ENCODE measurements around the gene GPR42.
"Not testable (repeated sequence)": the region's sequence is repeated elsewhere in the genome, so short reads cannot be mapped to it uniquely, and the experiment has no call there.

GPR42 gene

DNA sequence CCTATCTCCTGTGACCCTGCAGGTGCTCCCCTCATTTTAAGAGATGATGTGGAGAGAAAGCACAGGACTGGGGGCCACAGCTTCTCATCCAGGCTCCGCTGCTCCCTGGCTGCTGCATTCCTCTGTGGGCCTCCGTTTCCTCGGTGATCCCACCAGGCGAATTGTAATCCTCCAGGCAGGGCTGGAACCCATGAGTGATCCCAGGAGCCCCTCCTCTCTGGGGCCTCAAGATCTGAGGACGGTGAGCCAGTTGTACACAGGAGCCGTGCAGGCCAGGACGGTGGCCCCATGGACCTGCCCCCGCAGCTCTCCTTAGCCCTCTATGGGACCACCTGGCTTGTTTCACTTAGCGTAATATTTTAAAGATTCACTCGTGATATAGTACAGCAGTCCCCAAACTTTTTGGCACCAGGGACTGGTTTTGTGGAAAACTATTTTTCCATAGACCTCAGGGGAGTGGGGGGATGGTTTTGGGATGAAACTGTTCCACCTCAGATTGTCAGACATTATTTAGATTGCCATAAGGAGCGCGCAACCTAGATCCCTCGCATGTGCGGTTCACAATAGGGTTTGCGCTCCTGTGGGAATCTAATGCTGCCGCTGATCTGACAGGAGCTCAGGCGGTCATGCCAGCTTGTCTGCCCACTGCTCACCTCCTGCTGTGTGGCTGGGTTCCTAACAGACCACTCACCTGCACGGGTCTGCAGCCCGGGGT lies 7.0 kb upstream of the GPR42 start:
- DNase-seq: no peak

DNA sequence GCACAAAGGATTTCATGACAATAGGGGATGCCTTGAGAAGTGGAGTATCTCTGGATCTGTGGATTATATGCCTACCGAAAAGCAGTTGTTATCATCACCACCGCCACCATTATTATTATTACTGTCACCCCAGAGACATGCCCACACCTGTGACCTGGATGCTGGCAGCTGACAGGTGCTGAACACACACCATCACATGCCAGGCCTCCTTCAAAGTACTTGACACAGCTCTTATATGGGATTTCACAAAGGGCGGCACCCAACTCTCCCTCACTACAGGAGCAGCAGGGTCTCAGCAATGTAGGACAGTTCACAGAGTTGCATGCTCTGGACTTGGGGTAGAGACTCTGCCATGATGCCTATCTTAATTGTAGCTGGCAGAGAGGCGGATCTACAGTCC lies 5.6 kb upstream of the GPR42 start:
- no peak for DNase-seq

DNA sequence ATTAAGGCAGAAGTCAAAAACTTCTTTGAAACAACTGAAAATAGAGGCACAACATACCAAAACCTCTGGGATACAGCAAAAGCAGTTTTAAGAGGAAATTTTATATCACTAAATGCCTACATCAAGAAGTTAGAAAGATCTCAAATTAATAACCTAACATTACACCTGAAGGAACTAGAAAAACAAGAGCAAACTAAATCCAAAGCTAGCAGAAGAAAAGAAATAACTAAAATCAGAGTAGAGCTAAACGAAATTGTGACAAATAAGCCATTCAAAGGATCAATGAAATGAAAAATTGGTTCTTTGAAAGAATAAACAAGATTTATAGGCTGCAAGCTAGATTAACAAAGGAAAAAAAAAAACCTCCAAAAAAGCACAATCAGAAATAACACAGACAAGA lies 2.5 kb upstream of the GPR42 start:
- DNase-seq: no peak

DNA sequence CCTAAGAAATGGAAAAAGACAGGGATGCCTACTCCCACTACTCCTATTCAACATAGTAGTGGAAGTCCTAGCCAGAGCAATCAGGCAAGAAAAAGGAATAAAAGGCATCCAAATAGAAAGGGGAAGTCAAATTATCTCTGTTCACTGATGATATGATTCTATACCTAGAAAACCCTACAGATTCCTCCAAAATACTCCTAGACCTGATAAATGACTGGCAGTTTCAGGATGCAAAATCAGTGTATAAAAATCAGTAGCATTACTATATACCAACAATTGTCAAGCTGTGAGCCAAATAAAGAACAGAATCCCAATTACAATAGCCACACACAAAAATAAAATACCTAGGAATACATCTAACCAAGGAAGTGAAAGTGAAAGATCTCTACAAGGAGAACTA lies 1.3 kb upstream of the GPR42 start:
- DNase-seq: no peak

DNA sequence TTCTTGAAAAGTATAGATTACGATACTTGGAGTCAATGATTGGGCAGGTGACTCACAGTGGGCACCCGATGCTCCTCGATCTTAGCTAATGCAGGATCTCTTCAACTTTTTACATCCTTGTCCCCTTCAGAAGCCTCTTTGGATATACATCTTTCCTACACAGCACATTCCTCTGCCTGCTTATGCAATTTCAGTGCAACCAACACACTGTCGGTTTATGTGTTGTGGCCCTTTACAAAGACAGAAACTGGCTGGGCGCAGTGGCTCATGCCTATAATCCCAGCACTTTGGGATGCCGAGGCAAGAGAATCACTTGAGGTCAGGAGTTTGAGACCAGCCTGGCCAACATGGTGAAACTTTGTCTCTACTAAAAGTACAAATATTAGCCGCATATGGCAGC lies 2.6 kb downstream of the GPR42 start:
- no peak for DNase-seq

DNA sequence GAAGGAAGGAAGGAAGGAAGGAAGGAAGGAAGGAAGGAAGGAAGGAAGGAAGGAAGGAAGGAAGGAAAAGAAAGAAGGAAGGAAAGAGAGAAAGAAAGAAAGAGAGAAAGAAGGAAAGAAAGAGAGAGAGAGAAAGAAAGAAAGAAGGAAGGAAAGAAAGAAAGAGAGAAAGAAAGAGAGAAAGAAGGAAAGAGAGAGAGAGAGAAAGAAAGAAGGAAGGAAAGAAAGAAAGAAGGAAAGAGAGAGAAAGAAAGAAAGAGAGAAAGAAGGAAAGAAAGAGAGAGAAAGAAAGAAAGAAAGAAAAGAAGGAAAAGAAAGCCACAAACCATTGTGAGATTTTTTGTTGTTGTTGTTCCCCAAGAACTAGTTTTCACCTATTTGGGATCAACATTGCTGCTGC lies 3.2 kb downstream of the GPR42 start:
- not testable (repeated sequence) for DNase-seq

DNA sequence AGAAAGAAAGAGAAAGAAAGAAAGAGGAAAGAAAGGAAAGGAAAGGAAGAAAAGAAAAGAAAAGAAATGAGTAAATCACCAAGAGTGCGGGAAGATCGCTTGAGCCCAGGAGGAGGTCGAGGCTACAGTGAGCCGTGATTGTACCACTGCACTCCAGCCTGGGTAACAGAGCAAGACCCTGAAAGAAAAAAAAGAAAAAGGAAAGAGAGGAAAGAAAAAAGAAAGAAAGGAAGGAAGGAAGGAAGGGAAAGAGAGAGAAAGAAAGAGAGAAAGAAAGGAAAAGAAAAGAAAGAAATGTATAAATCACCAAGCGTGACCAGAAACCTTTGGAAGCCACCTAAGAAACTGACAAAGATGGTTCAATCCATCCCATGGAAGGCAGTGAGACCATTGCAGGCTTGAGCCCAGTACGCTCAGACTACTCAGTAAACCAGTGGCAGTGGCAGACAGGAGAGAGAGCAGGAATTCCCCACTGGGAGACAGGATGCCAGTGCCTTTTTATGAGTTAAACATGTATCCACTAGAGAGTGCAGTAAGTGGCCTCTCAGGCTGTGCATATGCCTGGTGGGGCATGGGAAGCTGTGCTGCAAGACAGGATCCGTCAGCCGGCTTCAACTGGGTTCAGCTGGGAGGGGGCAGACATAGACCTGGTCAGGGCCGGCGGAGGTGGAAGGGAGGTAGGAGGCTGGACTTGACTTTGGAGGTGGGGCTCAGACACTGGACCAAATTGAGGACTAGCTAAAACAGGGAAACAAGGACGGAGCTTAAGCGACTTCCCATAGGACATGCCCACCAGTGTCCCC lies 4.8 kb downstream of the GPR42 start:
- DNase-seq: no peak

DNA sequence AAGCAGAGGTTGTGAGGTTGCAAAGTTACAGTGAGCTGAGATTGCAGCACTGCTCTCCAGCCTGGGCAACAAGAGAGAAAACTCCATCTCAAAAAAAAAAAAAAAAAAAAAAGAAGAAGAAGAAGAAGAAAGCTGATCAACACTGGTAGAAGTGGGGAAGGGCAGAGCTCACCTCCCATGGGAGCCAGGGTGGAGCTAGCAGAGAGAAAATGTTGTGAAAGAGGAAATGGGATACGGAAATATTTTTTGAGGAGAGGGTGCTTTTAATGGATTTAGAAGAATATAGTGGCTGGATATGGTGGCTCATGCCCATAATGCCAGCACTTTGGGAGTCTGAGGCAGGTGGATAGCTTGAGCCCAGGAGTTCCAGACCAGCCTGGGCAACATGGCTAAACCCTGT lies 6.8 kb downstream of the GPR42 start:
- DNase-seq: no peak

DNA sequence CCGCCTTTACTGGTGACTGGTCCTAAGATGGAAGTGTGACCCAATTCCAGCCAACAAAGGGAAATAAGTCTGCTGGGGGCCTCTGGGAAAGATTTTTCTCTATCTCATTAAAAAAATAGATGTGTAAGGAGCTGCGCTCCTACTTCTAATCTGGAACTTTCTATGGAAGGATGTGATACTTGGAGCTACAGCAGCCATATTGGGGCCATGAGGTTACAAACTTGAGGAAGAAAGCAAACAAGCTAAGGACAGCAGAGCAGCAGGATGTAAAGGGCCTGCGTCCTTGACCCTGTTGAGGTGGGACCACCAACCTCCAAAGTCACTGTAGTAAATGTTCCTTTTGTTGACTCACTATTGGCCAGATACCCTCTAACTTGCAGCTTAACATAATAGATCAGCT lies 7.5 kb downstream of the GPR42 start:
- no peak for DNase-seq

DNA sequence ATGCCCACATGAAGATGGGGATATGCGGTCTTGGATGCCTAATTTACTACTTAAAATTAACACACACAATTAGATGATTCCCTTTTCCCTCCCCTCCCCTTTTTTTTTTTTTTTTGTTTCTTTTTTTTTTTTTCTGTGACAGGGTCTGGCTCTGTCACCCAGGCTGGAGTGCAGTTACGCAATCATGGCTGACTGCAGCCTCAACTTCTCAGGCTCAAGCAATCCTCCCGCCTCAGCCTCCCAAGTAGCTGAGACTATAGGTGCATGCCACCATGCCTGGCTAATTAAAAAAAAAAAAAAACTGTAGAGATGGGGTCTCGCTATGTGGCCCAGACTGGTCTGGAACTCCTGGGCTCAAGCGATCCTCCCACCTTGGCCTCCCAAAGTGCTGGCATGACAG lies 8.7 kb downstream of the GPR42 start:
- DNase-seq: not testable (repeated sequence)

DNA sequence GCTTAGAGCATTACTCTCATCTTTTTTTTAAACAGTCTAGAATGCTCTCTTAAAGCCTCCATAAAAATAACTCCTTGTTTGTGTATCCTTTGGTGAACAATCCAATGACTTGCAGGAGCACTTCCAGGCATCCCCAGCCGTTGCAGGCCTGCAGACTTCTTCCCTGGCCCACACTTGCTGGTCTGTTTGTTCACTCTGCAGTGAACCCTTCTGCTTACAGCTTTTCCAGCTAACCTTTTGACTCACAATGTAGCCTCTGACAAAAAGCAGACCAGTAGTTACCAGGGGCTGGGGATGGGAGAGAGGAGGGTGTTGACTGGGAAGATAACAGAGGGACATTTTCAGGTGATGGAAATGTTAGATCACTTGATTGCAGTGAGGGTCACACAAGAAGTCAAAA lies 9.1 kb downstream of the GPR42 start:
- no peak for DNase-seq

DNA sequence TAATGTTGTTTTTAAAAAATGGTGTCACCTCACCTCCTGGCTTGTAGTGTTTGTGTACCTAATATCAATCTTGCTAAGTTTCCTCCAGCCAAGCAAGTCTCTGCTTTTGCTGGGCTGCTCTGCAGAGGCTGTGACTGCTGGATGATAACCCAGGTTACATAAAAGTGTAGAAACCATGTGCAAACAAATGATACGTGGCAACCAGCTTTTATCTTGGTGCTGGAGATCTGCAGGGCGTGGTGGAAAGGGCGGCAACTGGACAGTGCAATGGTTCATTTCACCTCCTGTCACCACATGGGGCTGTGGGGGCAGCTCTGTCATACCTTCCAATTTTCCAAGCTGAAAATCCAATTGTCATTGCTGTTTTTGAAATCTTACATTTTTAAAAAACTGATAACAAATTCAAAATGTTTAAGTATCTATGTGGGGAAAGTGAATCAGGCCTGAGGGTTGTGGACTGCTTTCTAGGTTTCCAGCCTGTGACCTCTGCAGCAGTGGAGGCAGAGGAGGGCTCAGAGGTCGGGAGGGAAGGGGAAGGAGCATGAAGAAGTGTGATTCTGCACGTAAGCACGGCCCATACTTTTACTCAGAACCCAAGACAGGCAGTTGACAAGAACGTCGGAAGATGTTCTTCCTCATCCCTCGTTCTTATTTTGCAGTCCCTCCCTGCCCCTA lies 9.7 kb downstream of the GPR42 start:
- no peak for DNase-seq

DNA sequence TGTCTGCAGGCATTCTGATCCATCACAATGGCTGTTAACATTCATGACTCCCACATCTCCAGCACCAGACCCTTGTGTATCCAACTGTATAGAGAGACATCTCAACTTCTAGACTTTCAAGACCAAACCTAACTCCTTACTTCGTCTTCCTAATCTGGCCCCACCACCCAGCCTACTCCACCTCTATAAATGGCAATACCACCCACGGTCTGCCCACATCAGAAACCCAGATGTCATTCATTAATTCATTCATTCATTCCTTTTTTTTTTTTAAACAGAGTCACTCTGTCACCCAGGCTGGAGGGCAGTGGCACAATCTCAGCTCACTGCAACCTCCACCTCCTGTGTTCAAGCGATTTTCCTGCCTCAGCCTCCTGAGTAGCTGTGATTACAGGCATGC lies 10.4 kb downstream of the GPR42 start:
- no peak for DNase-seq

DNA sequence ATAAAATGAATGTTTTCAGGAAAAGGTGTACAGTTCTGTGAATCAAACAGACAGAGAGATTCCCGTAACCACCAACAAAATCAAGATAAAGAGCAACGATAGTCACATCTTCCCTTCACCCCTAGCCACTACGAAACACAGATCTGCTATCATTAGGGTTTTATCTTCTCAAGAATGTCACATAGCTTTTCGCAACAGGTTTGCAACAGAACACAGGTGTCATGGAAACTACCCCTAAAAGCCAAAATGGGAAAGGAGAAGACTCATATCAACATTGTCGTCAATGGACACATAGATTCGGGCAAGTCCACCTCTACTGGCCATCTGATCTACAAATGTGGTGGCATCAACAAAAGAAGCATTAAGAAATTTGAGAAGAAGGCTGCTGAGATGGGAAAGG lies 11.1 kb downstream of the GPR42 start:
- DNase-seq: no peak

DNA sequence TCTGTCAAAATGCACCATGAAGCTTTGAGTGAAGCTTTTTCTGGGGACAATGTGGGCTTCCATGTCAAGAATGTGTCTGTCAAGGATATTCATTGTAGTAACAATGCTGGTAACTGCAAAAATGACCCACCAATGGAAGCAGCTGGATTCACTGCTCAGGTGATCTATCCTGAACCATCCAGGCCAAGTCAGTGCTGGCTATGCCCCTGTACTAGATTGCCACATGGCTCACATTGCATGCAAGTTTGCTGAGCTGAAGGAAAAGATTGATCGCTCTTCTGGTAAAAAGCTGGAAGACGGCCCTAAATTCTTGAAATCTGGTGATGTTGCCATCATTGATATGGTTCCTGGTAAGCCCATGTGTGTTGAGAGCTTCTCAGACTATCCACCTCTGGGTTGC lies 12.7 kb downstream of the GPR42 start:
- DNase-seq: no peak

DNA sequence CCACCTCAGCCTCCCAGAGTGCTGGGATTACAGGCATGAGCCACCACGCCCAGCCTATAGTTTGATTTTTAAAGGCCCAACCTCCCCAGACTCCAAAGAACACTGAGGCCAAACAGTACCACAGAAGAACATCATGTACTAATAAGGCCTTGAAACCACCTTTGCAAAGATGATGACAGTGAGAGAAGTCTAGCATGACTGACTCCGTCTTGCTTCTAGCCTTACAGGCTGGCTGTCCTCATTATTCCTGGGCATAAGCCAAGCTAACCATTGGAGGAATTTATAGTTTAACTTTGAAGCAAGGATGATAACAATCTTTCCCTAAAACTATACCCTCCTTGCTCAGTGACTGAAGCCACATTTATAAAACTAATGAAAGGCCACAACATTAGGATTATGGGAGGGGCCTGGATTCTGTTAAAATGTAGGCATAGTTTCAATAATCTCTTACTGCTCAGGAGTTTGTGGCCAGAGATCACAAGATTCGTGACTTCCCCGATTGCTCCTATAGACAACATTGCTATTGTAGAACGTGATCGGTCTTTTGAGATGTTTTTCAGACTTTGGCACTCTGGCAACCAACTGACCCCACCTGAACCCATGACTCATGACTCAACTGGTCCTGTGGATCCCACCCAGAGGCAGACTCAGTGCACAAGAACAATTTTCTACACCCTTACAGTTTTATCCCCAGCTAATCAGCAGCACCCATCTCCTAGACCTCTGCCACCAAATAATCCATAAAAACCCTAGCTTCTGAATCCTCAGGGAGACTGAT lies 17.6 kb downstream of the GPR42 start:
- no peak for DNase-seq

DNA sequence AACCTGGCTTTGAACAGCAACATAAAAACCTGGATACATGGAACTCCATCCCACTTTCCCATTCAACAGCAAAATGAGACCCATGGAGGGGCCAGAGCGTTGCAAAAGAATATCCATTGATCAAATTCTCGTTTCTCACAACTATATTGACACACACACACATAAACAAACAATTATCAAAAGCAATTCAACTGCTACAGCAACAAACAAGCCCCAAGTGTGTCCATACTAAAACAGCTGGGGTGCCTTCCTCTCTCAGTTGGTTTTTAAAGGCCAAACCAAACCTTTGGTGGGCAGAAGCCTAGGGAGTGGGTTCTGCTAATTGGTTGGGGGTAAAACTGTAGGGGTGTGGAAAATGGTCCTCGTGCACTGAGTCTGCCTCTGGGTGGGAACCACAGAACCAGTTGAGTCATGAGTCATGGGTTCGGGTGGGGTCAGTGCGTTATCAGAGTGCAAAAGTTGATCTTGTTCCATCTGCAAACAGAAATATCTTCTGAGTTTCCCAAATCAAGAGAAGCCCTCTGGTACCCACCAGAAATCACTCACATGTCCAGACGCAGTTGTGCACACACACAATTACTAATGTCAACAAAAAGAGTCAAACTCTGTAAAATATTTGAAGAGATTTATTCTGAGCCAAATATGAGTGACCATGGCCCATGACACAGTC lies 18.5 kb downstream of the GPR42 start:
- no peak for DNase-seq

DNA sequence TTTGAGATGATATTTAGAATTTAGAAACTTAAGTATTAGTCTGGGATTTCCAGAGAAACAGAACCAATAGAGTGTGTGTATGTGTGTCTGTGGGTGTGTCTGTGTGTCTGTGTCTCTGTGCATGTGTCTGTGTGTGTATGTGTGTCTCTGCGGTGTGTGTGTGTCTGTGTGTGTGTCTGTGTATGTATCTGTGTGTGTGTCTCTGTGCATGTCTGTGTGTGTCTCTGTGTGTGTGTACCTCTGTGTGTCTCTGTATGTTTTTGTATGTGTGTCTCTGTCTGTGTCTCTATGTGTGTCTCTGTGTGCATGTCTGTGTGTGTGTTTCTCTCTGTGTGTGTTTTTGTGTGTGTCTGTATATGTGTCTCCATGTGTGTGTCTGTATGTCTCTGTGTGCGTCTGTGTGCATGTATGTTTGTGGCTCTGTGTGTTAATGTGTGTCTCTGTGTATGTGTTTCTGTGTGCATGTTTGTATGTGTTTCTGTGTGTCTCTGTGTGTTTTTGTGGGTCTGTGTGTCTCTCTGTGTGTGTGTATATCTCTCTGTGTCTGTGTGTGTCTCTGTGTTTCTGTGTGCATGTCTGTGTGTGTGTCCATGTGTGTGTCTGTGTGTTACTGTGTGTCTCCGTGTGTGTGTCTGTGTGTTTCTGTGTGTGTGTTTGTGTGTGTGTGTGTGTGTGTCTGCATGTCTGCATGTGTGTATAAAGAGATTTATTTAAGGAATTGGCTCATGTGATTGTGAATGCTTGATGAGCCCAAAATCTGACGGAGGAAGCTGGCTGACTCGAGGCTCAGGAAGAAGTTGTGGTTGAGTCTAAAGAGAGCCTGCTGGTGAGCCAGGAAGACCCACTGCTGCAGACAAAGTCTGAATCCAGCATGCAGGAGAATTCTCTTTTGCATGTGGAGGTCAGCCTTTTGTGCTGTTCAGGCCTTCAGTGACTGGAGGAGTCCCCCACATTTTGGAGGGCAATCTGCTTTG lies 22.2 kb downstream of the GPR42 start:
- DNase-seq: no peak

DNA sequence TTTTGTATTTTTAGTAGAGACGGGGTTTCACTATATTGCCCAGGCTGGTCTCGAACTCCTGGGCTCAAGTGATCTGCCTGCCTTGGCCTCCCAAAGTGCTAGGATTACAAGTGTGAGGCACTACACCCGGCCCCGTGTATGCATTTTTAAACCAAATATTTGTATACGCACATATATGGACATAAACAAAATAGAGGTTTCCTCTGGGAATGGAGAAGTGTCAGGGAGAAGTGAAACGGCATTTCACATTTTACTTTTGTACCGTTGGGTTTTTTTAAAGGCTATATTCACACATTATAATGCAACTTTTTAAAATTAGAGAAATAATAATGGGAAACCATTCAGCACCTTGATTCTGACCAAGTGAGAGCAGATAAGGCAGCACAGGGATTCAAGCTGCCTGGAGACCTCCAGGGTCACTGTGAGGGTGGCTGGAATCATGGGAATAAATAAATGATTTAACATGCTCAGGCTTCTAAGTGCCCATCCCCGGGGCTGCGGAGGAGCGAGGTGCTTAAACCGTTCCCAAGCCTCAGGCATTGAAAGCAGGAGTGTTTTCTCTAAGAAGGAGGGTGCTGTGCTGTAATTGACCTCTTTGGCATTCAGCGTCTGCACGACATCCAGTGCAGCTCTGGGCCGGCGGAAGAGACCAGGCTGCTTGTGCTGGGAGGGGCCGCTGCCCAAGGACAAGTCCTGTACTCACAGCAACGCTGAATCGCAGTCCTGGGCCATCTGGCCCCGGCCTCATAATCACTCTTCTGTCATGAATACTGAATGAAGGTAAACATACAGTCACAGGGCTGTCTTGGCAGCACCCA lies 24.7 kb downstream of the GPR42 start:
- DNase-seq: no peak

DNA sequence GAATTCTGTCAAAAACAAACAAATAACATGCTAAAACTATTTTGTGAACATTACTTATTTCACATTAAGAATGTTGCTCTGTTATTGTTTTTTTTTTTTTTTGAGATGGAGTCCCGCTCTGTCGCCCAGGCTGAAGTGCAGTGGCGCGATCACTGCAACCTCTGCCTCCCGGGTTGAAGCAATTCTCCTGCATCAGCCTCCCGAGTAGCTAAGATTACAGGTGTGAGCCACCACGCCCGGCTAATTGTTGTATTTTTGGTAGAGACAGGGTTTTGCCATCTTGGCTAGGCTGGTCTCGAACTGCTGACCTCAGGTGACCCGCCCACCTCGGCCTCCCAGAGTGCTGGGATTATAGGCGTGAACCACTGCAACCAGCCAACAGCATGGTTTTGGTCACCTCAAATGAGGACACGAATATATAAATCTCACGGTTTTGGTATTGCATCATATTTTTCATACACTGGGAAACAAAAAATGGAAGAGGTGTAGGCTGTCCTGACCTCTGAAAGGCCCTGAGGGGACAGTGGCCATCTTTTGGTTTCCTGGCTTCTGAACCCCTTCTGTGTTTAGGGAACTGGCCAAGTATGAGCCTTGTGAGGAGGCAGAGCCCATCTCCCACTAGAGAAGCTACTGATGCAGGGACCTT lies 25.5 kb downstream of the GPR42 start:
- DNase-seq: no peak

All from 8988T (cell line).